IMR-90 (cell line): Measurements from ENCODE around the gene ISX. TPM values are rescaled to one million over a fixed set of nuclear protein-coding genes. Genes with fewer than 3 reads are reported as not detected.

Source experiments
- ATAC-seq: fragments of 200-7000 bp; cut with Tn5 transposase; 2 replicates; pipeline ENCODE4 v1.9.1; 2020; ENCODE audit warnings: low read depth, mild to moderate bottlenecking, moderate library complexity
- BruUV-seq: library from RNA; stranded (reverse); fragments of 400-500 nt; replicated peaks from 2 replicates; lab custom pipeline; 2021; lab: Mats Ljungman, UMichigan
- CTCF ChIA-PET: fragments of 300-600 bp; formaldehyde crosslinking; extraction: SDS; loops from one replicate; lab custom pipeline; 2021; ENCODE audit warnings: antibody characterized with exemption; lab: Yijun Ruan, JAX
- POLR2A ChIA-PET: fragments of 300-600 bp; sonication (Branson Sonifier 250); formaldehyde crosslinking; loops from one replicate; lab custom pipeline; 2022; ENCODE audit warnings: antibody characterized with exemption; ENCODE audit not compliant: unreplicated experiment; lab: Charles Lee
- DNase-seq: peaks from one replicate; pipeline ENCODE4 v3.0.0; 2013
- H2AFZ ChIP-seq: replicated peaks from 2 replicates; pipeline ENCODE3; 2013; ENCODE audit warnings: low read length, mild to moderate bottlenecking; ENCODE audit not compliant: poor library complexity
- H2AK5ac ChIP-seq: 2 replicates; pipeline ENCODE4 v1.6.1; 2013; ENCODE audit warnings: low read depth, low read length, inconsistent platforms
- H2AK9ac ChIP-seq: replicated peaks from 2 replicates; pipeline ENCODE3; 2013; ENCODE audit warnings: mild to moderate bottlenecking, low read depth, low read length, moderate library complexity; ENCODE audit not compliant: poor library complexity
- H2BK120ac ChIP-seq: 2 replicates; pipeline ENCODE4 v1.6.1; 2013; ENCODE audit warnings: low read depth, low read length, inconsistent platforms
- H2BK15ac ChIP-seq: 3 replicates; pipeline ENCODE4 v1.6.1; 2013; ENCODE audit warnings: low read depth, low read length, inconsistent platforms
- H2BK20ac ChIP-seq: 2 replicates; pipeline ENCODE4 v1.6.1; 2013; ENCODE audit warnings: low read depth, mild to moderate bottlenecking, inconsistent platforms, low read length, moderate library complexity
- H2BK5ac ChIP-seq: 2 replicates; pipeline ENCODE4 v1.6.1; 2013; ENCODE audit warnings: mild to moderate bottlenecking, low read depth, low read length, inconsistent platforms; ENCODE audit not compliant: poor library complexity, severe bottlenecking
- H3K14ac ChIP-seq: replicated peaks from 2 replicates; pipeline ENCODE4 v1.6.1; 2013; ENCODE audit warnings: low read depth, low read length, inconsistent platforms
- H3K18ac ChIP-seq: 2 replicates; pipeline ENCODE4 v1.6.1; 2013; ENCODE audit warnings: low read depth, low read length, control low read depth
- H3K23ac ChIP-seq: 2 replicates; pipeline ENCODE4 v1.6.1; 2013; ENCODE audit warnings: low read depth, low read length, inconsistent platforms
- H3K27ac ChIP-seq: 2 replicates; pipeline ENCODE4 v1.5.1; 2013; ENCODE audit warnings: mild to moderate bottlenecking, control low read depth, low read length; ENCODE audit not compliant: insufficient read depth
- H3K27me3 ChIP-seq: 2 replicates; pipeline ENCODE4 v1.6.1; 2013; ENCODE audit warnings: low read length; ENCODE audit not compliant: control insufficient read depth, insufficient read depth
- H3K36me3 ChIP-seq: 2 replicates; pipeline ENCODE4 v1.6.1; 2013; ENCODE audit warnings: low read length, mixed read lengths; ENCODE audit not compliant: control insufficient read depth, insufficient read depth
- H3K4ac ChIP-seq: 2 replicates; pipeline ENCODE4 v1.6.1; 2013; ENCODE audit warnings: low read depth, low read length, inconsistent platforms
- H3K4me1 ChIP-seq: 2 replicates; pipeline ENCODE4 v1.6.1; 2013; ENCODE audit warnings: low read length, mixed read lengths; ENCODE audit not compliant: control insufficient read depth, insufficient read depth
- H3K4me2 ChIP-seq: 2 replicates; pipeline ENCODE4 v1.6.1; 2013; ENCODE audit warnings: low read depth, mild to moderate bottlenecking, control low read depth, low read length, moderate library complexity
- H3K4me3 ChIP-seq: 2 replicates; pipeline ENCODE4 v1.5.1; 2013; ENCODE audit warnings: low read depth, mild to moderate bottlenecking, control low read depth, low read length, moderate library complexity; ENCODE audit not compliant: insufficient read depth
- H3K56ac ChIP-seq: 2 replicates; pipeline ENCODE4 v1.6.1; 2013; ENCODE audit warnings: low read length, inconsistent platforms; ENCODE audit not compliant: insufficient read depth; ENCODE audit errors: extremely low read depth
- H3K79me1 ChIP-seq, 2 experiments: 2 replicates each; pipeline ENCODE4 v1.6.1; 2013; ENCODE audit warnings: low read length in 2 of 2, inconsistent platforms in 1 of 2, low read depth in 1 of 2
- H3K9ac ChIP-seq: 2 replicates; pipeline ENCODE4 v1.6.1; 2013; ENCODE audit warnings: low read depth, low read length, control low read depth
- H3K9me1 ChIP-seq: 2 replicates; pipeline ENCODE4 v1.6.1; 2013; ENCODE audit warnings: low read length, inconsistent platforms; ENCODE audit not compliant: insufficient read depth
- H3K9me3 ChIP-seq: 2 replicates; pipeline ENCODE4 v1.6.1; 2013; ENCODE audit warnings: low read length; ENCODE audit not compliant: control insufficient read depth, insufficient read depth
- H4K20me1 ChIP-seq: 2 replicates; pipeline ENCODE4 v1.6.1; 2013; ENCODE audit warnings: low read length, inconsistent platforms; ENCODE audit not compliant: insufficient read depth
- H4K5ac ChIP-seq: 2 replicates; pipeline ENCODE4 v1.6.1; 2013; ENCODE audit warnings: mild to moderate bottlenecking, low read depth, low read length, control low read depth
- H4K8ac ChIP-seq, 2 experiments: 2 replicates each; pipeline ENCODE4 v1.6.1; 2013; ENCODE audit warnings: low read depth in 2 of 2, low read length in 2 of 2, control low read depth in 1 of 2, inconsistent platforms in 1 of 2
- H4K91ac ChIP-seq: 2 replicates; pipeline ENCODE4 v1.6.1; 2013; ENCODE audit warnings: low read depth, low read length, inconsistent platforms; ENCODE audit not compliant: insufficient read depth
- BHLHE40 ChIP-seq: fragments of 150-350 bp; IDR thresholded peaks from 2 replicates; pipeline ENCODE4 v1.6.1; 2016; ENCODE audit warnings: mild to moderate bottlenecking, low read depth, low read length
- CHD1 ChIP-seq: IDR thresholded peaks from 2 replicates; pipeline ENCODE4 v1.6.1; 2012; ENCODE audit warnings: low read depth, low read length, improper control_type of control experiment
- FOS ChIP-seq: fragments of 150-350 bp; IDR thresholded peaks from 2 replicates; pipeline ENCODE4 v1.6.1; 2016; ENCODE audit warnings: low read depth, low read length
- MAFK ChIP-seq: IDR thresholded peaks from 2 replicates; pipeline ENCODE4 v1.6.1; 2012; ENCODE audit warnings: low read depth, low read length, improper control_type of control experiment
- MAZ ChIP-seq: IDR thresholded peaks from 2 replicates; pipeline ENCODE4 v1.6.1; 2012; ENCODE audit warnings: low read depth, mild to moderate bottlenecking, low read length, improper control_type of control experiment, moderate library complexity, borderline replicate concordance
- MXI1 ChIP-seq: IDR thresholded peaks from 2 replicates; pipeline ENCODE4 v1.6.1; 2012; ENCODE audit warnings: low read depth, mild to moderate bottlenecking, low read length, moderate library complexity, borderline replicate concordance
- NFE2L2 ChIP-seq: fragments of 150-350 bp; IDR thresholded peaks from 2 replicates; pipeline ENCODE4 v1.6.1; 2016; ENCODE audit warnings: low read depth, mild to moderate bottlenecking, low read length
- POLR2A ChIP-seq: IDR thresholded peaks from 2 replicates; pipeline ENCODE4 v1.6.1; 2012; ENCODE audit warnings: mild to moderate bottlenecking, low read depth, low read length
- RAD21 ChIP-seq: IDR thresholded peaks from 2 replicates; pipeline ENCODE4 v1.6.1; 2012; ENCODE audit warnings: low read length, improper control_type of control experiment
- RCOR1 ChIP-seq: IDR thresholded peaks from 2 replicates; pipeline ENCODE4 v1.6.1; 2012; ENCODE audit warnings: mild to moderate bottlenecking, low read length, improper control_type of control experiment; ENCODE audit not compliant: insufficient replicate concordance
- RFX5 ChIP-seq: IDR thresholded peaks from 2 replicates; pipeline ENCODE4 v1.8.0; 2012; ENCODE audit warnings: low read depth, mild to moderate bottlenecking, low read length, moderate library complexity
- SMC3 ChIP-seq: fragments of 150-350 bp; IDR thresholded peaks from 2 replicates; pipeline ENCODE4 v1.6.1; 2016; ENCODE audit warnings: low read depth, mild to moderate bottlenecking, antibody characterized with exemption, low read length, moderate library complexity
- WGBS, 2 experiments: methylation state at CpG; one replicate each; pipeline versions ENCODE4 v1.1.5 to v1.1.7; 2013; ENCODE audit warnings: missing lambda C conversion rate in 2 of 2; ENCODE audit not compliant: insufficient read length in 1 of 2; ENCODE audit errors: extremely low coverage in 2 of 2; 5-methylcytosine and 5-hydroxymethylcytosine counted together
- dilution Hi-C: fragments of 300-500 bp; cut with HindIII; formaldehyde crosslinking; loops from one replicate; pipeline ENCODE4 v1.14.3; 2018; ENCODE audit warnings: low sequenced_read_pairs; ENCODE audit not compliant: unreplicated experiment
- in situ Hi-C: fragments of 300-500 bp; cut with MboI; formaldehyde crosslinking; loops from 3 replicates; pipeline ENCODE4 v1.14.3; 2019; ENCODE audit warnings: low sequenced_read_pairs, inconsistent platforms, mixed read lengths
- intact Hi-C: fragments of 100-400 bp; cut with micrococcal nuclease; formaldehyde crosslinking; loops from 2 replicates; pipeline ENCODE4 v1.10.0; 2022
- polyA plus RNA-seq, 3 experiments: library from polyadenylated mRNA; depleted of rRNA; stranded (reverse); fragments of >200 nt; gene quantifications; 2 replicates each; pipeline ENCODE4 v1.2.3, GENCODE V29; 2012; ENCODE audit warnings: low replicate concordance in 1 of 3
- total RNA-seq: library from RNA; depleted of rRNA; stranded (reverse); fragments of >200 nt; gene quantifications from 2 replicates; pipeline ENCODE4 v1.2.3, GENCODE V29; 2012
- TF ChIP-seq, protein P1 (sequence below): fragments of 150-350 bp; IDR thresholded peaks from 2 replicates; pipeline ENCODE4 v1.6.1; 2016; ENCODE audit warnings: low read depth, mild to moderate bottlenecking, low read length, moderate library complexity, borderline replicate concordance
- TF ChIP-seq, protein P2 (sequence below): fragments of 150-350 bp; IDR thresholded peaks from 2 replicates; pipeline ENCODE4 v1.6.1; 2017; ENCODE audit warnings: mild to moderate bottlenecking, antibody characterized with exemption, low read length, low read depth
- TF ChIP-seq, protein P3 (sequence below): conservative IDR thresholded peaks from 2 replicates; pipeline ENCODE4 v1.5.1; 2012; ENCODE audit warnings: mild to moderate bottlenecking, low read depth, low read length, improper control_type of control experiment

Gene ISX
- total and polyA plus RNA-seq, 2 of the 4 experiments (the other 2 are of a cell fraction) = not detected

DNA sequence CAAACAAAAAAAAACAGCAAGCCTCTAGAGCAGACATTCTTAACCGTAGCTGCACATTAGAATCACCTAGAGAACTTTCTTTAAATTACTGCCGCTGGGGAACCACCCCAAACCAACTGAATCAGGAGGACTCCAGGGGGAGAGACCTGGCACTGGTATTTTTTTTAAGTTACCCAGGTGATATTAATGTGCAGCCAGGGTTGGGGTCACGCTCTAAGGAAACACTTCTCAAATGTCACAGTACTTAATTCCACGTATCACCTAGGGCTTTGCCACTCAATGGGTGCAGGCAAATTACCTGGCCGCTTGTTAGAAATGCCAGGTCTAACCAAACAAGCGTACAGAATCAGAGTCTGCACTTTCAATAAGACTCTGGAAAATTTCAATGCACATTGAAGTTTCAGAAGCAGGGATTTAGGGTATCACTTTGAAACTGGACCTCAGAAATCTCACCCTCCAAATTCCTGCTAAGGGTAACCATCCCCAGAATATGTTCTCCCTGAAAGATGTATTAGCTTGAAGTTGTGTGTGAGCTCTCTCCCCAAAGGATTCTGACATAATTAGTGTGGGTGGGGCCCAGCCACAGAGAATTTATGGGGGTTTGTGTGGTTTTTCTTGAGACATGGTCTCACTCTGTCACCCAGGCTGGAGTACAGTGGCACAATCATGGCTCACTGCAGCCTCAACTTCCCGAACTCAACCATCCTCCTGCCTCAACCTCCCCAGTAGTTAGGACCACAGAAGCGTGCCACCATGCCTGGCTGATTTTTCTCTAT is 12.7 kb upstream of the ISX start:
- Histone ChIP-seq H3K56ac (no peak overlapping the region), H2BK15ac (no peak overlapping the region), H4K20me1 (no peaks in the 10 kb centered on the region), H3K4me3 (no peak overlapping the region), H4K91ac (no peak overlapping the region), H3K9me3 (peaks cover 12% of the 10 kb centered on the region), H3K18ac (no peak overlapping the region), H3K4me2 (no peak overlapping the region), H2AK5ac (no peak overlapping the region), H3K9ac (no peak overlapping the region), H3K23ac (no peak overlapping the region), H2BK120ac (no peak overlapping the region), H3K4me1 (no peaks in the 10 kb centered on the region), H2AK9ac (no peak overlapping the region), H3K4ac (no peak overlapping the region), H2BK5ac (no peak overlapping the region), H4K5ac (no peak overlapping the region), H3K79me1 (no peaks in the 10 kb centered on the region), H2BK20ac (no peak overlapping the region), H3K36me3 (no peaks in the 10 kb centered on the region), H3K14ac (no peak overlapping the region), H4K8ac (no peak overlapping the region), H3K9me1 (no peaks in the 10 kb centered on the region), H3K27me3 (no peaks in the 10 kb centered on the region), H2AFZ (no peak overlapping the region), H3K27ac (no peak overlapping the region)
- CTCF ChIA-PET = interaction anchor here (0.7 kb wide), 1 partner anchor 9 kb away, joined by 3 read pairs; no protein-coding TSS in a partner anchor
- dilution Hi-C loops (no loop called here), intact Hi-C loops (no loop called here), in situ Hi-C loops (no loop called here)
- BruUV-seq = no TSS peak
- ATAC-seq (no peak), DNase-seq (no peak)
- 20% methylated on average over 1 of the region's 8 CpGs; no CpG with 5 or more reads in 1 of the 2 experiments for WGBS, 2 experiments
- POLR2A ChIA-PET = no interaction called here
- TF ChIP-seq CHD1 (no peak), MAFK (no peak), MAZ (no peak), RFX5 (no peak), MXI1 (no peak), SMC3 (no peak), FOS (no peak), RCOR1 (no peak), BHLHE40 (no peak), NFE2L2 (no peak), RAD21 (no peak), POLR2A (no peak)
- TF ChIP-seq, protein P1, sequence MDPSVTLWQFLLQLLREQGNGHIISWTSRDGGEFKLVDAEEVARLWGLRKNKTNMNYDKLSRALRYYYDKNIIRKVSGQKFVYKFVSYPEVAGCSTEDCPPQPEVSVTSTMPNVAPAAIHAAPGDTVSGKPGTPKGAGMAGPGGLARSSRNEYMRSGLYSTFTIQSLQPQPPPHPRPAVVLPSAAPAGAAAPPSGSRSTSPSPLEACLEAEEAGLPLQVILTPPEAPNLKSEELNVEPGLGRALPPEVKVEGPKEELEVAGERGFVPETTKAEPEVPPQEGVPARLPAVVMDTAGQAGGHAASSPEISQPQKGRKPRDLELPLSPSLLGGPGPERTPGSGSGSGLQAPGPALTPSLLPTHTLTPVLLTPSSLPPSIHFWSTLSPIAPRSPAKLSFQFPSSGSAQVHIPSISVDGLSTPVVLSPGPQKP = no peak
- TF ChIP-seq, protein P2, sequence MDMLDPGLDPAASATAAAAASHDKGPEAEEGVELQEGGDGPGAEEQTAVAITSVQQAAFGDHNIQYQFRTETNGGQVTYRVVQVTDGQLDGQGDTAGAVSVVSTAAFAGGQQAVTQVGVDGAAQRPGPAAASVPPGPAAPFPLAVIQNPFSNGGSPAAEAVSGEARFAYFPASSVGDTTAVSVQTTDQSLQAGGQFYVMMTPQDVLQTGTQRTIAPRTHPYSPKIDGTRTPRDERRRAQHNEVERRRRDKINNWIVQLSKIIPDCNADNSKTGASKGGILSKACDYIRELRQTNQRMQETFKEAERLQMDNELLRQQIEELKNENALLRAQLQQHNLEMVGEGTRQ = no peak
- TF ChIP-seq, protein P3, sequence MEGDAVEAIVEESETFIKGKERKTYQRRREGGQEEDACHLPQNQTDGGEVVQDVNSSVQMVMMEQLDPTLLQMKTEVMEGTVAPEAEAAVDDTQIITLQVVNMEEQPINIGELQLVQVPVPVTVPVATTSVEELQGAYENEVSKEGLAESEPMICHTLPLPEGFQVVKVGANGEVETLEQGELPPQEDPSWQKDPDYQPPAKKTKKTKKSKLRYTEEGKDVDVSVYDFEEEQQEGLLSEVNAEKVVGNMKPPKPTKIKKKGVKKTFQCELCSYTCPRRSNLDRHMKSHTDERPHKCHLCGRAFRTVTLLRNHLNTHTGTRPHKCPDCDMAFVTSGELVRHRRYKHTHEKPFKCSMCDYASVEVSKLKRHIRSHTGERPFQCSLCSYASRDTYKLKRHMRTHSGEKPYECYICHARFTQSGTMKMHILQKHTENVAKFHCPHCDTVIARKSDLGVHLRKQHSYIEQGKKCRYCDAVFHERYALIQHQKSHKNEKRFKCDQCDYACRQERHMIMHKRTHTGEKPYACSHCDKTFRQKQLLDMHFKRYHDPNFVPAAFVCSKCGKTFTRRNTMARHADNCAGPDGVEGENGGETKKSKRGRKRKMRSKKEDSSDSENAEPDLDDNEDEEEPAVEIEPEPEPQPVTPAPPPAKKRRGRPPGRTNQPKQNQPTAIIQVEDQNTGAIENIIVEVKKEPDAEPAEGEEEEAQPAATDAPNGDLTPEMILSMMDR = no peak
